NCI-H2227 treated with DMSO at 0.1 percent for 48 hours (cell line): ENCODE results near the gene CTIF.

Experiments
- DNase-seq: peaks from one replicate; lab custom pipeline; 2025; lab: John Stamatoyannopoulos, UW

Gene CTIF

DNA sequence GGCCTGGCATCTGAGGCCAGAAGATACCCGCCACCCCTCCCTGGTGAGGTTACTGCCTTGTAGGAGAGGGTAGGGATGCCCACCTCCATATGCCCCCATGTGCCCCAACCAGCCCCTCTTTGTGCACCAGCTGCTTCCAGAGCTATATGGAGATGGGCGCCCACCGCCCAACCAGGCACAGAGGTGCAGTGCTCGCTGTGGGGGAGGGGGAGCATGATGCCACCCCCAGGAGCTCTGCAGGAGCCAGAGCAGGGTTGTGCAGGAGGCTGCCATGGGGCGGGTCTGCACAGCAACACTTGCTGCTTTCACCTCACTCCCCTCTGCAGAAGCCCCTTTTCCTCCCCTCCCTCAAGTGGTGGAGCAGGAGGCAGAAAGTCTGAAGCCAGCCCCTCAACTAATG lies 237.3 kb downstream of the CTIF start:
- no peak for DNase-seq

- DNase-seq, result no peak
Observed at GRCh38 chr18:48776641-48777025, 237.8 kb downstream of the CTIF start.

DNA sequence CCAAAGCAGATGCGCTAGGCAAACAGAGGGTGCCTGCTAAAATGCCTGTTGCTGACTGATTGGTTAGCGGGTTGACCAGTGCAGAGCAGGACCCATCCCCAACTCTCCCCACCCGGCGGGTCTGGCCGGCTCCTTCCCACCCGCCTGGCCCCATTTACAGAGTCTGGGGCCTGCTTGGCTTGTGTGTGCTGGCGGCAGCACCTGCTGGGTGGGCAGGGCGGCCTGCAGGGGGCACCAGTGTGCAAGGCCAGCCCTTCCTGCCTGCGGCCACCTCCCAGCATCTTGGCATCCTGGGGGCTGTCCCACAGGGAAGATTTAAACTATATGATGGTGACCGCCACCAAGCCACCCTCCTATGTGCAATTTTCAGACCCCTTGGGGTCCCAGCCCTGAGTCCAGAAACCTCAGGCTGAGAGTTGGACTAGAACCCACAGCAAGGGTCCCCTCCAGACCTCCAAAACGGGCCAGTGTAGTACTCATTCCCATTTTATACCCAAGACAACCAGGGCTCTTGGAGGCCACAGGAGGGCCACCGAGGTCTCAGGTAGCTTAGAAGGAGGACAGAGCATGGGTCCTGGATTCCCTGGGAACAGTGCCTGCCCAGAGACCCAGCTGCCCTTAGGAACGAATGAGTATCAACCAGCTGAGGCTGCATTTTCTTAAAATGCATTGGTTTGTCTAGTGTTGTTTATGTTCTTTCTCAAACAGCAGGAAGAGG lies 238.4 kb downstream of the CTIF start:
- no peak for DNase-seq

- DNase-seq, result no peak
Observed at GRCh38 chr18:48777744-48778116, 238.9 kb downstream of the CTIF start.

- DNase-seq, result no peak
Observed at GRCh38 chr18:48778344-48779011, 239.6 kb downstream of the CTIF start.

GRCh38 chr18:48779462-48779861 lies 240.6 kb downstream of the CTIF start:
- no peak for DNase-seq

DNA sequence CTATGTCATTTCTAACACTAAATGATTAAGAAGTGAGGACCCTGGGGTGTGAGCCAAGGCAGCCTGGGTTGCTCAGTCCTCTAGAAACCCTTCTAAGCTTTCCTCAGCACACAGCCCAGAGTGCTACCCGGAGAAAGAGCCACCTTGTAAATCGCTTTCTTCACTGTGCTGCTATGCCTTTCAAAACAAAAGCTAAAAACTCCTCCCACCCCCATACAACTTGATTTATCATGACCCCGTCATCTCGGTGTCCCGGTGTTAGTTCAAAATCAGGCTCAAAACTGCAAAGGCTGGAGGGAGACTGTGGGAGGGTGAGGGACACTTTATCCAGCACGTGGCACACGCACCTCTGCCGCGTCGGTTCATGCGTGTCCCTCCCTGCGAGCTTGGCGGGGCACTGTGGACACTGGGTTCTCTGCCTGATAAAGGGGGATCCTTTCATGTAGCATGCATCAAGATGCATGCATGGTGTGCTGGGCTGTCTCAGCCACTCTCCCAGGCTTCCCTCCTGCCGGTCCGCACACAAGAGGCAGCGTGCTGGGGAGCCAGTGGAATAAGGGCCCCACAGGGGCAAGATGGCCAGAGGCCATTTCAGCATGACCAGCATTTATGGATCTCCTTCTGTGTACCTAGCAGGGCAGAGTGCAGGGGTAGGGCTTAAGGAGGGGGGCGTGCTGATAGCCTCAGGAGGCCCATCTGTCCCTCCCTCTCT lies 241.5 kb downstream of the CTIF start:
- peak; percentile 9 for DNase-seq

DNA sequence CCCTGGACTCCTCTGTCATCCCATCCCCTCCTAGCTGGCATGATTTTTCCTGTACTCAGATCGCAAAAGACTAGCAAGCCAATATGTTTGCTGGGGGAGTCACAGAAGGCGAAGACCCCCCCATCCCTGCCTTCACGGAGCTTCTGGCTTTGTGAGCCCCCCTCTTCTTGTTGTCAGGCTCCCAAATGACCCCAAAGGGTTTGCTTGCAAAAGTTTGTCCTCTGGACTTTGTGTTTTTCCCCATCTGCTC lies 242.0 kb downstream of the CTIF start:
- DNase-seq, result no peak

- DNase-seq, result peak; percentile 36
Observed at GRCh38 chr18:48781163-48781987, 242.5 kb downstream of the CTIF start.

DNA sequence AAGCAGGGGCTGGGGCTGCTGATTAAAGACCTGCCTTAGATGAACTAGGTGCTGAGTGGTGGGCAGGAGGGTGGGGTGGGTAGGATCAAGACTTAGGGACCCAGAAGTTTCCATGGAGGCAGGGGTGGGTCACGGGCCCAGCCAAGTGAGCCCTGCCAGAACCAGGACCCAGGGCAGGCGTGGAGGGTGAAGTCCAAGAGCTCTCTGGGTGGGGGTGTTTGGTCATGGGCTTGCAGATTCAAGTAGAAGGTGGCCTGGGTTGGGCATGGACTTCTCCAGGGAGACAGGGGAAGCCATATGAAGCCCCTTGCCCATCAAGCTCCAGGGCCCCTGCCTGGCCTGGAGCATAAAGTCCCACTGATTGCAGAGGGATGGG lies 243.1 kb downstream of the CTIF start:
- no peak for DNase-seq

GRCh38 chr18:48782381-48782861 lies 243.6 kb downstream of the CTIF start:
- no peak for DNase-seq

- DNase-seq, result no peak
Observed at GRCh38 chr18:48783616-48784520, 245.0 kb downstream of the CTIF start.

GRCh38 chr18:48784656-48785055 lies 245.8 kb downstream of the CTIF start:
- DNase-seq, result no peak

DNA sequence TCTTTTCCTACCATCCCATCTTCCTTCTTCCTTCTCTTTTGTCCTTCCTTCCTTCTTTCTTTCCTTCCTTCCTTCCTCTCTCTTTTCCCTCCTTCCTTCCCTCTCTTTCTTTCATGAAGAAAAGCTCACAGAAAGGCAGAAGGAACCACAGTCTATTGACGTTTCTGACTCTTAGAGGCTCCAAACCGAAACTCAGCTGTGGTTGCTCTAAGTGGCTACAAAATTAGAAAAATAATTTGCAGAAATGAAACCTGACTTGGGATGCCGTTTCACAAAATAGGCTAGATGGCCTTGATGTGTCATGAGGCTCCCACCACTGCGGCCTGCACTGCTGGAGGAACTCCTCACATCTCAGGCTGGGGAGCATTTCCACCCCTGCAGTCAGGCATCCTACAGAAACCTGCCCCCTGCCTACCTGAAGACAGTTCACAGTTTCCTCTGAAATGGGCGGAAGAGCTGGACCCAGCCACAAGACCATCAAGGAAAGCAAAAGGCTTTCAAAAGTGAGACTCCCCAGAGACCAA lies 246.3 kb downstream of the CTIF start:
- DNase-seq, result no peak

DNA sequence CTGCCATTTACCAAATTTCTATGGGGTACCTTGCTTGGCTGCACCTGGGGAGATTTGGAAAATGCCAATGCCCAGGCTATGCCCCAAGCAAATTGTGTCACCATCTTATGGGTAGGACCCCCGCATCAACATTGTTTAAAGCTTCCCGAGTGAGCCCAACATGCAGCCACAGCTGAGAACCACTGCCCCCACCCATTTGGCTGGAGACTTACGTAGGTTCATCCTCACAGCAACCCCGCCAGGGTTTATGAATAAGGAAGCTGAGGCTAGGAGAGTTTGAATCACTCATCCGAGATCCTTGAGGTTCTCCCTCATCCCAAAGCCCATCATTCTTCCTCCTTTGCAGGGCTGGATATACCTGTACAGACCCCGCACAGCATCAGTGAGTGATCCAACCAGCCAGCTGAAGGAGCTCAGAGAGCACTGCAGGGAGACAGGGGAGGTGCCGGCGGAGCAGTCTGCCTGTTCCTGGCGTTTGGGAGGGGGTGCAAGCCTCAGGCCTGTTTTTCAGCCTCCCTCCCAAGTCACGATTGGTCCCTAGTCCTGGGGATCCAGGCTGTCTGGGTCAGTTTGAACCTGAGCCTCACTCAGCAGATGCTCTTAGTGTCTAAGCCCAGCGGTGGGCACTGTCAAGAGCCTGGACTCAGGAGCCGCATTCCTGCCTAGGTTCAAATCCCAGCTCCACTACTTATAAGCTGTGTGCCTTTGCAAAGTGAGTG lies 247.1 kb downstream of the CTIF start:
- DNase-seq, result no peak

DNA sequence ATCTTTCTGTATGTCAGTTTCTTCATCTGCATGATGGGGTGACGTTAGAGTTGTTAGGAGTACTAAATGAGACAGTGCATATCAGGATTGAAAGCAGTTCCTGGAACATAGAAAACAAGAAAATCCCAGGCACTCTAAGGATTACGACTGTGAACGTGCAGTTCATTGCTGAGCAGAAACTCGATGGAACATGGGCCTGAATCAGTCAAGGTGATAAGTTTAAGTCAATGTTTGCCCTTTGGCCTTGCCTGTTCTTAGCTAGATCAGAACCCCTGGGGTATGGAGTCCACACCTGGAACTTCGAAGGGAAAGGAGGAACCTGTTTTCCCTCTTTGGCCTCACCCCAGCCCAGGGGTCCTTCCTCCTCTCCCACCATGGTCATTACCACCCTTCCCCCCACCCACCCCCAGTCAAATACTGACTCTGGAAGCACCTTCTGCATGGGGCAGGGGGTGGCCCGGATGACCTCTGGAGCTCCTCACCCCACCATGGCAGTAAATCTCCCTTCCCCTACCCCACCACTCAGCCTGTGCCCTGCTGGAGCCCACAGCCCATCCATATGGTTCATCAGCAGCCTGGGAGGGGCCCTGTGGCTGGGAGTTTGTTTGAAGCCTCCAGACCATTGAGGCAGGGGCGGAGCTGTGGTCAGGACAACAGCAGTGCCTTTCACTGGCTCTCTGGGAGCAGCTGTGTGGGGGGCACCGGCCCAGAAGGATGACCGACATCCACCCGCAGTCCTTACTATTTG lies 247.8 kb downstream of the CTIF start:
- no peak for DNase-seq

GRCh38 chr18:48787203-48788151 lies 248.6 kb downstream of the CTIF start:
- no peak for DNase-seq

DNA sequence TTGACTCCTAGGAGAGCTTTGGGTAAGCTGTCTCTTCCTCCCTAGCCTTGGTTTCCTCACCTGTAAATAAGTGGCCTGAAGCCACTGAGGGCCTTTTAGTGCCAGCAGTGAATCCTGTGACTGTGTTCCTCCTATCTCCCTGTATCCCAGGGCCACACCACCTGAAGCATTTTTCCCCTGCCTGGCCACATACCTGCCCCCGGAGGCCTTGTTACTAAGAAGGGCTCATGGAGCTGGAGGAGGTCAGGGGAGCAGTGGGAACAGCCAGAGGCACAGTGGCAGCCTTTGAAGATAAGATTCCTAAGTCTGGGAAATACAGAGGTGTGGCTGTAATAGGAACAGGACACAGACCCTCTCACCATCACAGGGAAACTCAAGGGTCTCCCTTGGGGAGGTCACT lies 249.5 kb downstream of the CTIF start:
- no peak for DNase-seq
